ENCODE results near the gene ZNF423. TPM values are rescaled to one million over a fixed set of nuclear protein-coding genes. Genes with fewer than 3 reads are reported as not detected.
A peak's percentile ranks its signal among the peaks of the same experiment; 100 is the strongest.

Gene ZNF423
- total and polyA plus RNA-seq, 2 of the 13 experiments (the other 11 are each of a cell fraction or from before 2014, with no cell fraction given), result 0.07 to 0.31 TPM

- FAIRE-seq (no peak), ATAC-seq (peak; percentile 19), DNase-seq (ENCODE audit: low spot score) (no peak)
- H3K27ac ChIP-seq (ENCODE audit: extremely low read length, insufficient read depth, low read length), result no peak overlapping the region
- WGBS (ENCODE audit: low lambda C conversion rate), result 25% methylated on average over 14 of the region's 16 CpGs
- CTCF ChIA-PET (ENCODE audit: low intra/inter-chr PET ratio, low total read pairs), result no interaction called here
- intact Hi-C loops (cut with micrococcal nuclease; ENCODE audit: unreplicated experiment), result no loop called here
- H3K9me3 ChIP-seq (ENCODE audit: low read length), result no peaks in the 10 kb centered on the region
- peak overlapping the region; percentile 38 for H2AFZ ChIP-seq (ENCODE audit: low read length)
- no peak overlapping the region for H3K9ac ChIP-seq (ENCODE audit: insufficient read depth, low read depth, low read length)
- H4K20me1 ChIP-seq (ENCODE audit: insufficient read depth, low read length), result no peaks in the 10 kb centered on the region
- TSS peak; percentile 49 for BruUV-seq (replicated peaks)
- H3K27me3 ChIP-seq (ENCODE audit: control insufficient read depth in 1 of 2, insufficient read depth in 2 of 2, low read length in 2 of 2), result peaks cover 0 to 26% of the 10 kb centered on the region in 2 experiments; a peak in 3 of 5 replicates
- peaks cover 45% of the 10 kb centered on the region for H3K4me1 ChIP-seq (ENCODE audit: insufficient read depth, low read length)
- H3K79me2 ChIP-seq (ENCODE audit: insufficient read depth, low read length), result no peaks in the 10 kb centered on the region
- no peaks in the 10 kb centered on the region for H3K36me3 ChIP-seq (replicated peaks in 1 of 2; ENCODE audit: control insufficient read depth in 1 of 2, insufficient read depth in 2 of 2, low read length in 2 of 2)
- peak overlapping the region; percentile 71 for H3K4me2 ChIP-seq (ENCODE audit: low read depth, low read length)
- peak overlapping the region in 2 of 3 experiments; percentile 19 to 24; a peak in 3 of 6 replicates for H3K4me3 ChIP-seq (replicated peaks in 1 of 3; ENCODE audit: insufficient read depth in 1 of 3, low read depth in 2 of 3, low read length in 3 of 3)
- in situ Hi-C loops (cut with HindIII; ENCODE audit: extremely low pct_ligation_motif_present, low pct_unique_long_range_greater_than_20kb), result no loop called here
- POLR2A ChIA-PET, result no interaction called here
- TF ChIP-seq ZBTB43 (CRISPR knock-in tag; conservative IDR thresholded peaks at IDR 0.05), result no peak
- TF ChIP-seq ZNF224 (CRISPR knock-in tag; IDR thresholded peaks at IDR 0.05), result no peak
- no peak for TF ChIP-seq PAX8 (CRISPR knock-in tag; IDR thresholded peaks at IDR 0.05; ENCODE audit: borderline replicate concordance)
- no peak for TF ChIP-seq NCOA2 (CRISPR knock-in tag; IDR thresholded peaks at IDR 0.05)
- no peak for TF ChIP-seq ZFX (CRISPR knock-in tag; IDR thresholded peaks at IDR 0.05; ENCODE audit: low read depth)
- no peak for TF ChIP-seq ATF1 (CRISPR knock-in tag; IDR thresholded peaks at IDR 0.05)
- TF ChIP-seq SKIL (CRISPR knock-in tag; IDR thresholded peaks at IDR 0.05; ENCODE audit: borderline replicate concordance), result no peak
- no peak for TF ChIP-seq SMYD3 (CRISPR knock-in tag; IDR thresholded peaks at IDR 0.05)
- no peak for TF ChIP-seq YEATS2 (CRISPR knock-in tag; IDR thresholded peaks at IDR 0.05; ENCODE audit: borderline replicate concordance)
- TF ChIP-seq MTA1 (CRISPR knock-in tag; IDR thresholded peaks at IDR 0.05; ENCODE audit: borderline replicate concordance), result no peak
- TF ChIP-seq ZFAT (CRISPR knock-in tag; conservative IDR thresholded peaks at IDR 0.05), result 0 out of 2 replicates have a peak, but pooled peaks have one; percentile 53
- TF ChIP-seq ZNF383 (CRISPR knock-in tag; IDR thresholded peaks at IDR 0.05; ENCODE audit: borderline replicate concordance), result no peak
- TF ChIP-seq MAX (IDR thresholded peaks at IDR 0.05), result 0 out of 2 replicates have a peak, but pooled peaks have one; percentile 20
- no peak for TF ChIP-seq ZBTB2 (CRISPR knock-in tag; IDR thresholded peaks at IDR 0.05; ENCODE audit: low read depth)
- no peak for TF ChIP-seq EHMT2 (IDR thresholded peaks at IDR 0.05; ENCODE audit: borderline replicate concordance, low read depth, low read length)
- no peak for TF ChIP-seq ZNF766 (CRISPR knock-in tag; IDR thresholded peaks at IDR 0.05; ENCODE audit: borderline replicate concordance)
- TF ChIP-seq SAP130 (CRISPR knock-in tag; IDR thresholded peaks at IDR 0.05; ENCODE audit: low read depth), result no peak
- TF ChIP-seq DRAP1 (CRISPR knock-in tag; IDR thresholded peaks at IDR 0.05), result no peak
Measured at GRCh38 chr16:49883076-49884014, 27.4 kb upstream of the ZNF423 start.

Measured in HepG2 (cell line).